ENCODE measurements around the gene TRPC4AP. TPM values are rescaled to one million over a fixed set of nuclear protein-coding genes. Genes with fewer than 3 reads are reported as not detected.

The TRPC4AP gene
- total and polyA plus RNA-seq, 10 of the 15 experiments (the other 5 are each of a cell fraction or from before 2014, with no cell fraction given), result 1.1 to 61.7 (median 41.2) TPM

DNA sequence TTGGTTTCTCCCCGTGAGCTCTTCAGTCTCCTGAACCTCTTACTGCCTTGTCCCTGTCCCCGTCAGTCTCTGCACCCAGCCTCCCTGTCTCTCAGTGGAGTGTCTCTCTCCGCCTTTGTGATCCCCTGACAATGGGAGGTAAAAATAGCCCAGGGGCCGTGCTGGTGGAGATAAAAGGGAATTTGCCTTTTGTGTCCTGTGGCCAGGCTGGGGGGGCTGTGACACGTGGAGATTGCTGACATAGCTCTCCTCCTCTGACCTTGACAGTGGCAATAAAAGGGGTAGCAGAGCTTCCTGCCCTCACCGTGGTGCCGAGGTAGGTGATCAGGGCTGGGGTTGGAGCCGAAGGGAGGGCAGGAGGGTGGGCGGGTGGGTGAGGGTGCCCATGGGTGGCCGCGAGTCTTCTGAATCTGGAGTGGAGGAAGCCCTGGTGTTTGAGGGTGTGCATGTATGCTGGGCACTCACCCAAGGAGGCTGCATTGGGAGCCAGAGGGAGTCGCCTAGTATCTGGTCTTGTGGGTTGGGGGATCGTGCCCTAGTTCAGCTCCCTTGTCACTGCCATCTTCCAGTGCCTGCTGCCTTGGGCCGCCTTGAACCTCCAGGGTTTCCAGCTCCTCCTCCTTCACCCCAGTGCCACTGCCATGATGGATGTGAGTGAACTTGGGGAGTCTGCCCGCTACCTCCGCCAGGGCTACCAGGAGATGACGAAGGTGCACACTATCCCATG, 115.1 kb downstream of the TRPC4AP start:
- TF ChIP-seq, protein P1, sequence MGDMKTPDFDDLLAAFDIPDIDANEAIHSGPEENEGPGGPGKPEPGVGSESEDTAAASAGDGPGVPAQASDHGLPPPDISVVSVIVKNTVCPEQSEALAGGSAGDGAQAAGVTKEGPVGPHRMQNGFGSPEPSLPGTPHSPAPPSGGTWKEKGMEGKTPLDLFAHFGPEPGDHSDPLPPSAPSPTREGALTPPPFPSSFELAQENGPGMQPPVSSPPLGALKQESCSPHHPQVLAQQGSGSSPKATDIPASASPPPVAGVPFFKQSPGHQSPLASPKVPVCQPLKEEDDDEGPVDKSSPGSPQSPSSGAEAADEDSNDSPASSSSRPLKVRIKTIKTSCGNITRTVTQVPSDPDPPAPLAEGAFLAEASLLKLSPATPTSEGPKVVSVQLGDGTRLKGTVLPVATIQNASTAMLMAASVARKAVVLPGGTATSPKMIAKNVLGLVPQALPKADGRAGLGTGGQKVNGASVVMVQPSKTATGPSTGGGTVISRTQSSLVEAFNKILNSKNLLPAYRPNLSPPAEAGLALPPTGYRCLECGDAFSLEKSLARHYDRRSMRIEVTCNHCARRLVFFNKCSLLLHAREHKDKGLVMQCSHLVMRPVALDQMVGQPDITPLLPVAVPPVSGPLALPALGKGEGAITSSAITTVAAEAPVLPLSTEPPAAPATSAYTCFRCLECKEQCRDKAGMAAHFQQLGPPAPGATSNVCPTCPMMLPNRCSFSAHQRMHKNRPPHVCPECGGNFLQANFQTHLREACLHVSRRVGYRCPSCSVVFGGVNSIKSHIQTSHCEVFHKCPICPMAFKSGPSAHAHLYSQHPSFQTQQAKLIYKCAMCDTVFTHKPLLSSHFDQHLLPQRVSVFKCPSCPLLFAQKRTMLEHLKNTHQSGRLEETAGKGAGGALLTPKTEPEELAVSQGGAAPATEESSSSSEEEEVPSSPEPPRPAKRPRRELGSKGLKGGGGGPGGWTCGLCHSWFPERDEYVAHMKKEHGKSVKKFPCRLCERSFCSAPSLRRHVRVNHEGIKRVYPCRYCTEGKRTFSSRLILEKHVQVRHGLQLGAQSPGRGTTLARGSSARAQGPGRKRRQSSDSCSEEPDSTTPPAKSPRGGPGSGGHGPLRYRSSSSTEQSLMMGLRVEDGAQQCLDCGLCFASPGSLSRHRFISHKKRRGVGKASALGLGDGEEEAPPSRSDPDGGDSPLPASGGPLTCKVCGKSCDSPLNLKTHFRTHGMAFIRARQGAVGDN (IDR thresholded peaks at IDR 0.05), result no peak
- RAD21 ChIA-PET (ENCODE audit: unreplicated experiment), result no interaction called here
- CTCF ChIA-PET, result interaction anchor here (0.6 kb wide), 1 partner anchor 91 kb away, joined by 3 read pairs; no protein-coding TSS in a partner anchor

DNA sequence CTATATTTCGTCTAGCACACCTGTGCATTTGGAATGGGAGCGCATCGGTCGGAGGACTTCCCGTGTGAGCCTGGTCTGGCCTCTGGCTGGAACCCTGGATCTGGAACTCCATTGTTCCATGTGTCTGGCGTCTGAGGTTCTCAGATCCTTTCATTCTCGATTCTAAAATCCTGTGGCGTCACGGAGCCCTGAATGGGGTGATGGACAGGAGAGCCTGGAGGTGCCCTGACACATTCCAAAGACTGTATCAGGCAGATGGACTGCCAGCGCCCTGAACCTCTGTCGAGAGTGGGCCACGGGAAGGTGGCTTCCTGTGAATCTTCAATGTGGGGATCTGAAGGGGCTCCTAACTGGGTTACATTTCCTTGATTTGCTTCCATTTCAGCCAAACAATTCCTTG, 116.3 kb downstream of the TRPC4AP start:
- ATAC-seq, result no peak
- H4K20me1 ChIP-seq (ENCODE audit: control insufficient read depth, insufficient read depth), result no peaks in the 10 kb centered on the region
- in situ Hi-C loops (cut with MboI) (no loop called here), intact Hi-C loops (cut with micrococcal nuclease; ENCODE audit: unreplicated experiment) (no loop called here)
- H2AFZ ChIP-seq (ENCODE audit: control insufficient read depth, low read depth, low read length), result no peak overlapping the region
- H3K9ac ChIP-seq (ENCODE audit: control insufficient read depth, insufficient read depth, low read length), result no peak overlapping the region
- WGBS (ENCODE audit: insufficient coverage, insufficient replicate concordance, low lambda C conversion rate, missing lambda C conversion rate), result 77% methylated on average over 12 of the region's 12 CpGs
- SMC1A ChIA-PET (ENCODE audit: uncharacterized antibody, unreplicated experiment), result no interaction called here
- H3K4me3 ChIP-seq, result no peak overlapping the region
- no peaks in the 10 kb centered on the region for H3K36me3 ChIP-seq (ENCODE audit: control insufficient read depth in 2 of 2, insufficient read depth in 2 of 2, low read length in 1 of 2)
- H3K79me2 ChIP-seq (ENCODE audit: control insufficient read depth, insufficient read depth, low read length), result no peaks in the 10 kb centered on the region
- no peaks in the 10 kb centered on the region for H3K9me3 ChIP-seq (replicated peaks; ENCODE audit: control insufficient read depth, insufficient read depth, low read length)
- H3K4me1 ChIP-seq (ENCODE audit: control insufficient read depth, insufficient read depth, low read length), result no peaks in the 10 kb centered on the region
- H3K27me3 ChIP-seq (replicated peaks in 1 of 2; ENCODE audit: control insufficient read depth in 2 of 2, insufficient read depth in 2 of 2, low read length in 1 of 2), result no peaks in the 10 kb centered on the region
- no peak for DNase-seq (ENCODE audit: low read depth, low spot score)
- POLR2A ChIA-PET, result no interaction called here
- CTCF ChIA-PET, result no interaction called here
- no peak for FAIRE-seq
- RAD21 ChIA-PET (ENCODE audit: unreplicated experiment), result no interaction called here
- no peak overlapping the region for H3K4me2 ChIP-seq (ENCODE audit: control insufficient read depth, insufficient read depth)
- no peak overlapping the region for H3K27ac ChIP-seq (ENCODE audit: control insufficient read depth, insufficient read depth)
- BruUV-seq (replicated peaks), result no TSS peak
- TF ChIP-seq SPI1 (IDR thresholded peaks at IDR 0.05; ENCODE audit: borderline replicate concordance, insufficient read depth, low read depth, low read length), result no peak
- TF ChIP-seq ZNF207 (IDR thresholded peaks at IDR 0.05; ENCODE audit: borderline replicate concordance), result no peak
- no peak for TF ChIP-seq KAT2A (conservative IDR thresholded peaks at IDR 0.05; ENCODE audit: control insufficient read depth, low read depth, low read length)
- no peak for TF ChIP-seq SIN3A (IDR thresholded peaks at IDR 0.05; ENCODE audit: low read depth, low read length)
- no peak for TF ChIP-seq NRF1 (conservative IDR thresholded peaks at IDR 0.05; ENCODE audit: low read depth, low read length)
- TF ChIP-seq, protein P2, sequence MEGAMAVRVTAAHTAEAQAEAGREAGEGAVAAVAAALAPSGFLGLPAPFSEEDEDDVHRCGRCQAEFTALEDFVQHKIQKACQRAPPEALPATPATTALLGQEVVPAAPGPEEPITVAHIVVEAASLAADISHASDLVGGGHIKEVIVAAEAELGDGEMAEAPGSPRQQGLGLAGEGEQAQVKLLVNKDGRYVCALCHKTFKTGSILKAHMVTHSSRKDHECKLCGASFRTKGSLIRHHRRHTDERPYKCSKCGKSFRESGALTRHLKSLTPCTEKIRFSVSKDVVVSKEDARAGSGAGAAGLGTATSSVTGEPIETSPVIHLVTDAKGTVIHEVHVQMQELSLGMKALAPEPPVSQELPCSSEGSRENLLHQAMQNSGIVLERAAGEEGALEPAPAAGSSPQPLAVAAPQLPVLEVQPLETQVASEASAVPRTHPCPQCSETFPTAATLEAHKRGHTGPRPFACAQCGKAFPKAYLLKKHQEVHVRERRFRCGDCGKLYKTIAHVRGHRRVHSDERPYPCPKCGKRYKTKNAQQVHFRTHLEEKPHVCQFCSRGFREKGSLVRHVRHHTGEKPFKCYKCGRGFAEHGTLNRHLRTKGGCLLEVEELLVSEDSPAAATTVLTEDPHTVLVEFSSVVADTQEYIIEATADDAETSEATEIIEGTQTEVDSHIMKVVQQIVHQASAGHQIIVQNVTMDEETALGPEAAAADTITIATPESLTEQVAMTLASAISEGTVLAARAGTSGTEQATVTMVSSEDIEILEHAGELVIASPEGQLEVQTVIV (IDR thresholded peaks at IDR 0.05; ENCODE audit: borderline replicate concordance, partially characterized antibody), result no peak
- no peak for TF ChIP-seq RAD51 (IDR thresholded peaks at IDR 0.05)

More for the DNA sequence above, 115.1 kb downstream of the TRPC4AP start:
- no peaks in the 10 kb centered on the region for H3K4me1 ChIP-seq (ENCODE audit: control insufficient read depth, insufficient read depth, low read length)
- FAIRE-seq, result no peak
- no peak overlapping the region for H3K4me2 ChIP-seq (ENCODE audit: control insufficient read depth, insufficient read depth)
- H3K36me3 ChIP-seq (ENCODE audit: control insufficient read depth in 2 of 2, insufficient read depth in 2 of 2, low read length in 1 of 2), result no peaks in the 10 kb centered on the region
- no peak for DNase-seq (ENCODE audit: low read depth, low spot score)
- 50% methylated on average over 17 of the region's 17 CpGs for WGBS (ENCODE audit: insufficient coverage, insufficient replicate concordance, low lambda C conversion rate, missing lambda C conversion rate)
- no peak for ATAC-seq
- H3K4me3 ChIP-seq, result no peak overlapping the region
- SMC1A ChIA-PET (ENCODE audit: uncharacterized antibody, unreplicated experiment), result interaction anchor here (1.7 kb wide), 1 partner anchor 34 kb away, joined by 5 read pairs; no protein-coding TSS in a partner anchor
- H3K79me2 ChIP-seq (ENCODE audit: control insufficient read depth, insufficient read depth, low read length), result no peaks in the 10 kb centered on the region
- no peak overlapping the region for H3K9ac ChIP-seq (ENCODE audit: control insufficient read depth, insufficient read depth, low read length)
- H3K27me3 ChIP-seq (replicated peaks in 1 of 2; ENCODE audit: control insufficient read depth in 2 of 2, insufficient read depth in 2 of 2, low read length in 1 of 2), result no peaks in the 10 kb centered on the region
- no peak overlapping the region for H2AFZ ChIP-seq (ENCODE audit: control insufficient read depth, low read depth, low read length)
- in situ Hi-C loops (cut with MboI) (no loop called here), intact Hi-C loops (cut with micrococcal nuclease; ENCODE audit: unreplicated experiment) (no loop called here)
- no peak overlapping the region for H3K27ac ChIP-seq (ENCODE audit: control insufficient read depth, insufficient read depth)
- BruUV-seq (replicated peaks), result no TSS peak
- POLR2A ChIA-PET, result no interaction called here
- no peaks in the 10 kb centered on the region for H3K9me3 ChIP-seq (replicated peaks; ENCODE audit: control insufficient read depth, insufficient read depth, low read length)
- no peaks in the 10 kb centered on the region for H4K20me1 ChIP-seq (ENCODE audit: control insufficient read depth, insufficient read depth)

Measured in GM12878 (cell line).